IMR-90 (cell line): Measurements from ENCODE around the gene PPP1R3F. TPM values are rescaled to one million over a fixed set of nuclear protein-coding genes. Genes with fewer than 3 reads are reported as not detected.

Source experiments
- ATAC-seq: fragments of 200-7000 bp; cut with Tn5 transposase; 2 replicates; pipeline ENCODE4 v1.9.1; 2020; ENCODE audit warnings: low read depth, mild to moderate bottlenecking, moderate library complexity
- BruUV-seq: library from RNA; stranded (reverse); fragments of 400-500 nt; replicated peaks from 2 replicates; lab custom pipeline; 2021; lab: Mats Ljungman, UMichigan
- CTCF ChIA-PET: fragments of 300-600 bp; formaldehyde crosslinking; extraction: SDS; loops from one replicate; lab custom pipeline; 2021; ENCODE audit warnings: antibody characterized with exemption; lab: Yijun Ruan, JAX
- POLR2A ChIA-PET: fragments of 300-600 bp; sonication (Branson Sonifier 250); formaldehyde crosslinking; loops from one replicate; lab custom pipeline; 2022; ENCODE audit warnings: antibody characterized with exemption; ENCODE audit not compliant: unreplicated experiment; lab: Charles Lee
- DNase-seq: peaks from one replicate; pipeline ENCODE4 v3.0.0; 2013
- H2AFZ ChIP-seq: replicated peaks from 2 replicates; pipeline ENCODE3; 2013; ENCODE audit warnings: low read length, mild to moderate bottlenecking; ENCODE audit not compliant: poor library complexity
- H2AK5ac ChIP-seq: 2 replicates; pipeline ENCODE4 v1.6.1; 2013; ENCODE audit warnings: low read depth, low read length, inconsistent platforms
- H2AK9ac ChIP-seq: replicated peaks from 2 replicates; pipeline ENCODE3; 2013; ENCODE audit warnings: mild to moderate bottlenecking, low read depth, low read length, moderate library complexity; ENCODE audit not compliant: poor library complexity
- H2BK120ac ChIP-seq: 2 replicates; pipeline ENCODE4 v1.6.1; 2013; ENCODE audit warnings: low read depth, low read length, inconsistent platforms
- H2BK15ac ChIP-seq: 3 replicates; pipeline ENCODE4 v1.6.1; 2013; ENCODE audit warnings: low read depth, low read length, inconsistent platforms
- H2BK20ac ChIP-seq: 2 replicates; pipeline ENCODE4 v1.6.1; 2013; ENCODE audit warnings: low read depth, mild to moderate bottlenecking, inconsistent platforms, low read length, moderate library complexity
- H2BK5ac ChIP-seq: 2 replicates; pipeline ENCODE4 v1.6.1; 2013; ENCODE audit warnings: mild to moderate bottlenecking, low read depth, low read length, inconsistent platforms; ENCODE audit not compliant: poor library complexity, severe bottlenecking
- H3K14ac ChIP-seq: replicated peaks from 2 replicates; pipeline ENCODE4 v1.6.1; 2013; ENCODE audit warnings: low read depth, low read length, inconsistent platforms
- H3K18ac ChIP-seq: 2 replicates; pipeline ENCODE4 v1.6.1; 2013; ENCODE audit warnings: low read depth, low read length, control low read depth
- H3K23ac ChIP-seq: 2 replicates; pipeline ENCODE4 v1.6.1; 2013; ENCODE audit warnings: low read depth, low read length, inconsistent platforms
- H3K27ac ChIP-seq: 2 replicates; pipeline ENCODE4 v1.5.1; 2013; ENCODE audit warnings: mild to moderate bottlenecking, control low read depth, low read length; ENCODE audit not compliant: insufficient read depth
- H3K27me3 ChIP-seq: 2 replicates; pipeline ENCODE4 v1.6.1; 2013; ENCODE audit warnings: low read length; ENCODE audit not compliant: control insufficient read depth, insufficient read depth
- H3K36me3 ChIP-seq: 2 replicates; pipeline ENCODE4 v1.6.1; 2013; ENCODE audit warnings: low read length, mixed read lengths; ENCODE audit not compliant: control insufficient read depth, insufficient read depth
- H3K4ac ChIP-seq: 2 replicates; pipeline ENCODE4 v1.6.1; 2013; ENCODE audit warnings: low read depth, low read length, inconsistent platforms
- H3K4me1 ChIP-seq: 2 replicates; pipeline ENCODE4 v1.6.1; 2013; ENCODE audit warnings: low read length, mixed read lengths; ENCODE audit not compliant: control insufficient read depth, insufficient read depth
- H3K4me2 ChIP-seq: 2 replicates; pipeline ENCODE4 v1.6.1; 2013; ENCODE audit warnings: low read depth, mild to moderate bottlenecking, control low read depth, low read length, moderate library complexity
- H3K4me3 ChIP-seq: 2 replicates; pipeline ENCODE4 v1.5.1; 2013; ENCODE audit warnings: low read depth, mild to moderate bottlenecking, control low read depth, low read length, moderate library complexity; ENCODE audit not compliant: insufficient read depth
- H3K56ac ChIP-seq: 2 replicates; pipeline ENCODE4 v1.6.1; 2013; ENCODE audit warnings: low read length, inconsistent platforms; ENCODE audit not compliant: insufficient read depth; ENCODE audit errors: extremely low read depth
- H3K79me1 ChIP-seq, 2 experiments: 2 replicates each; pipeline ENCODE4 v1.6.1; 2013; ENCODE audit warnings: low read length in 2 of 2, inconsistent platforms in 1 of 2, low read depth in 1 of 2
- H3K9ac ChIP-seq: 2 replicates; pipeline ENCODE4 v1.6.1; 2013; ENCODE audit warnings: low read depth, low read length, control low read depth
- H3K9me1 ChIP-seq: 2 replicates; pipeline ENCODE4 v1.6.1; 2013; ENCODE audit warnings: low read length, inconsistent platforms; ENCODE audit not compliant: insufficient read depth
- H3K9me3 ChIP-seq: 2 replicates; pipeline ENCODE4 v1.6.1; 2013; ENCODE audit warnings: low read length; ENCODE audit not compliant: control insufficient read depth, insufficient read depth
- H4K20me1 ChIP-seq: 2 replicates; pipeline ENCODE4 v1.6.1; 2013; ENCODE audit warnings: low read length, inconsistent platforms; ENCODE audit not compliant: insufficient read depth
- H4K5ac ChIP-seq: 2 replicates; pipeline ENCODE4 v1.6.1; 2013; ENCODE audit warnings: mild to moderate bottlenecking, low read depth, low read length, control low read depth
- H4K8ac ChIP-seq, 2 experiments: 2 replicates each; pipeline ENCODE4 v1.6.1; 2013; ENCODE audit warnings: low read depth in 2 of 2, low read length in 2 of 2, control low read depth in 1 of 2, inconsistent platforms in 1 of 2
- H4K91ac ChIP-seq: 2 replicates; pipeline ENCODE4 v1.6.1; 2013; ENCODE audit warnings: low read depth, low read length, inconsistent platforms; ENCODE audit not compliant: insufficient read depth
- BHLHE40 ChIP-seq: fragments of 150-350 bp; IDR thresholded peaks from 2 replicates; pipeline ENCODE4 v1.6.1; 2016; ENCODE audit warnings: mild to moderate bottlenecking, low read depth, low read length
- CEBPB ChIP-seq: IDR thresholded peaks from 2 replicates; pipeline ENCODE4 v1.6.1; 2012; ENCODE audit warnings: low read depth, low read length, improper control_type of control experiment
- CHD1 ChIP-seq: IDR thresholded peaks from 2 replicates; pipeline ENCODE4 v1.6.1; 2012; ENCODE audit warnings: low read depth, low read length, improper control_type of control experiment
- CTCF ChIP-seq: conservative IDR thresholded peaks from 2 replicates; pipeline ENCODE4 v1.5.1; 2012; ENCODE audit warnings: mild to moderate bottlenecking, low read depth, low read length, improper control_type of control experiment
- ELK1 ChIP-seq: fragments of 150-350 bp; IDR thresholded peaks from 2 replicates; pipeline ENCODE4 v1.6.1; 2016; ENCODE audit warnings: low read depth, mild to moderate bottlenecking, low read length, moderate library complexity, borderline replicate concordance
- FOS ChIP-seq: fragments of 150-350 bp; IDR thresholded peaks from 2 replicates; pipeline ENCODE4 v1.6.1; 2016; ENCODE audit warnings: low read depth, low read length
- MAFK ChIP-seq: IDR thresholded peaks from 2 replicates; pipeline ENCODE4 v1.6.1; 2012; ENCODE audit warnings: low read depth, low read length, improper control_type of control experiment
- MAZ ChIP-seq: IDR thresholded peaks from 2 replicates; pipeline ENCODE4 v1.6.1; 2012; ENCODE audit warnings: low read depth, mild to moderate bottlenecking, low read length, improper control_type of control experiment, moderate library complexity, borderline replicate concordance
- NFE2L2 ChIP-seq: fragments of 150-350 bp; IDR thresholded peaks from 2 replicates; pipeline ENCODE4 v1.6.1; 2016; ENCODE audit warnings: low read depth, mild to moderate bottlenecking, low read length
- POLR2A ChIP-seq: IDR thresholded peaks from 2 replicates; pipeline ENCODE4 v1.6.1; 2012; ENCODE audit warnings: mild to moderate bottlenecking, low read depth, low read length
- RAD21 ChIP-seq: IDR thresholded peaks from 2 replicates; pipeline ENCODE4 v1.6.1; 2012; ENCODE audit warnings: low read length, improper control_type of control experiment
- RCOR1 ChIP-seq: IDR thresholded peaks from 2 replicates; pipeline ENCODE4 v1.6.1; 2012; ENCODE audit warnings: mild to moderate bottlenecking, low read length, improper control_type of control experiment; ENCODE audit not compliant: insufficient replicate concordance
- RFX5 ChIP-seq: IDR thresholded peaks from 2 replicates; pipeline ENCODE4 v1.8.0; 2012; ENCODE audit warnings: low read depth, mild to moderate bottlenecking, low read length, moderate library complexity
- SMC3 ChIP-seq: fragments of 150-350 bp; IDR thresholded peaks from 2 replicates; pipeline ENCODE4 v1.6.1; 2016; ENCODE audit warnings: low read depth, mild to moderate bottlenecking, antibody characterized with exemption, low read length, moderate library complexity
- USF2 ChIP-seq: fragments of 150-350 bp; IDR thresholded peaks from 2 replicates; pipeline ENCODE4 v1.6.1; 2017; ENCODE audit warnings: mild to moderate bottlenecking, antibody characterized with exemption, low read length, low read depth
- WGBS, 2 experiments: methylation state at CpG; one replicate each; pipeline versions ENCODE4 v1.1.5 to v1.1.7; 2013; ENCODE audit warnings: missing lambda C conversion rate in 2 of 2; ENCODE audit not compliant: insufficient read length in 1 of 2; ENCODE audit errors: extremely low coverage in 2 of 2; 5-methylcytosine and 5-hydroxymethylcytosine counted together
- dilution Hi-C: fragments of 300-500 bp; cut with HindIII; formaldehyde crosslinking; loops from one replicate; pipeline ENCODE4 v1.14.3; 2018; ENCODE audit warnings: low sequenced_read_pairs; ENCODE audit not compliant: unreplicated experiment
- in situ Hi-C: fragments of 300-500 bp; cut with MboI; formaldehyde crosslinking; loops from 3 replicates; pipeline ENCODE4 v1.14.3; 2019; ENCODE audit warnings: low sequenced_read_pairs, inconsistent platforms, mixed read lengths
- intact Hi-C: fragments of 100-400 bp; cut with micrococcal nuclease; formaldehyde crosslinking; loops from 2 replicates; pipeline ENCODE4 v1.10.0; 2022
- polyA plus RNA-seq, 3 experiments: library from polyadenylated mRNA; depleted of rRNA; stranded (reverse); fragments of >200 nt; gene quantifications; 2 replicates each; pipeline ENCODE4 v1.2.3, GENCODE V29; 2012; ENCODE audit warnings: low replicate concordance in 1 of 3
- total RNA-seq: library from RNA; depleted of rRNA; stranded (reverse); fragments of >200 nt; gene quantifications from 2 replicates; pipeline ENCODE4 v1.2.3, GENCODE V29; 2012

The PPP1R3F gene
- total and polyA plus RNA-seq, 2 of the 4 experiments (the other 2 are of a cell fraction), result 0.72 to 1.7 TPM

GRCh38 chrX:49270249-49270921 is 792 bp downstream of the PPP1R3F start:
- DNase-seq (no peak), ATAC-seq (no peak)
- peaks cover 2% of the 10 kb centered on the region; the same call in 1 of the 2 replicates for H3K36me3 ChIP-seq
- H2AK9ac ChIP-seq, result peak overlapping the region; percentile 88
- no TSS peak for BruUV-seq
- peaks cover 30 to 34% of the 10 kb centered on the region in 2 experiments for H3K79me1 ChIP-seq
- peak overlapping the region; percentile 64 to 87; a peak in 3 of 4 replicates for H4K8ac ChIP-seq
- peak overlapping the region; percentile 90 for H2BK5ac ChIP-seq
- H2AK5ac ChIP-seq, result no peak overlapping the region
- no peak overlapping the region for H4K91ac ChIP-seq
- peak overlapping the region; percentile 75 for H3K9ac ChIP-seq
- H3K4ac ChIP-seq, result peak overlapping the region; percentile 12; the same call in 1 of the 2 replicates
- H4K5ac ChIP-seq, result peak overlapping the region; percentile 76; the same call in 1 of the 2 replicates
- in situ Hi-C loops (no loop called here), dilution Hi-C loops (no loop called here), intact Hi-C loops (no loop called here)
- peaks cover 4% of the 10 kb centered on the region; the same call in 1 of the 2 replicates for H3K9me1 ChIP-seq
- no peak overlapping the region for H2BK15ac ChIP-seq
- POLR2A ChIA-PET, result no interaction called here
- H3K18ac ChIP-seq, result no peak overlapping the region
- 0 out of 2 replicates have a peak, but pooled peaks cover 2% of the 10 kb centered on the region for H3K4me1 ChIP-seq
- H3K27ac ChIP-seq, result peak overlapping the region; percentile 74
- peaks cover 2% of the 10 kb centered on the region; the same call in 1 of the 2 replicates for H4K20me1 ChIP-seq
- 59% methylated on average over 48 of the region's 66 CpGs; no CpG with 5 or more reads in 1 of the 2 experiments for WGBS, 2 experiments
- no peak overlapping the region for H2BK120ac ChIP-seq
- peak overlapping the region; percentile 60 for H3K4me2 ChIP-seq
- no peak overlapping the region for H2BK20ac ChIP-seq
- CTCF ChIA-PET, result no interaction called here
- peak overlapping the region; percentile 92 for H3K4me3 ChIP-seq
- peak overlapping the region; percentile 84 for H2AFZ ChIP-seq
- H3K56ac ChIP-seq, result no peak overlapping the region
- no peak overlapping the region for H3K14ac ChIP-seq
- H3K27me3 ChIP-seq, result no peaks in the 10 kb centered on the region
- no peak overlapping the region for H3K23ac ChIP-seq
- H3K9me3 ChIP-seq, result no peaks in the 10 kb centered on the region
- TF ChIP-seq FOS, result no peak
- no peak for TF ChIP-seq RAD21
- TF ChIP-seq MAZ, result no peak
- TF ChIP-seq POLR2A, result no peak
- TF ChIP-seq CTCF, result no peak
- TF ChIP-seq CHD1, result no peak
- TF ChIP-seq USF2, result no peak
- TF ChIP-seq ELK1, result no peak
- TF ChIP-seq MAFK, result no peak
- no peak for TF ChIP-seq NFE2L2
- no peak for TF ChIP-seq RFX5
- no peak for TF ChIP-seq BHLHE40
- no peak for TF ChIP-seq CEBPB
- TF ChIP-seq SMC3, result no peak
- no peak for TF ChIP-seq RCOR1
